ENCODE data around the gene CCDC73. TPM values are rescaled to one million over a fixed set of nuclear protein-coding genes. Genes with fewer than 3 reads are reported as not detected.

Gene CCDC73
- total RNA-seq, 6 experiments from 2014 or later: 0.18 to 0.44 (median 0.26) TPM

GRCh38 chr11:32581556-32581955, 212.9 kb downstream of the CCDC73 start:
- TF ChIP-seq POLR2A (IDR thresholded peaks at IDR 0.05): no peak
- TF ChIP-seq, protein P1, sequence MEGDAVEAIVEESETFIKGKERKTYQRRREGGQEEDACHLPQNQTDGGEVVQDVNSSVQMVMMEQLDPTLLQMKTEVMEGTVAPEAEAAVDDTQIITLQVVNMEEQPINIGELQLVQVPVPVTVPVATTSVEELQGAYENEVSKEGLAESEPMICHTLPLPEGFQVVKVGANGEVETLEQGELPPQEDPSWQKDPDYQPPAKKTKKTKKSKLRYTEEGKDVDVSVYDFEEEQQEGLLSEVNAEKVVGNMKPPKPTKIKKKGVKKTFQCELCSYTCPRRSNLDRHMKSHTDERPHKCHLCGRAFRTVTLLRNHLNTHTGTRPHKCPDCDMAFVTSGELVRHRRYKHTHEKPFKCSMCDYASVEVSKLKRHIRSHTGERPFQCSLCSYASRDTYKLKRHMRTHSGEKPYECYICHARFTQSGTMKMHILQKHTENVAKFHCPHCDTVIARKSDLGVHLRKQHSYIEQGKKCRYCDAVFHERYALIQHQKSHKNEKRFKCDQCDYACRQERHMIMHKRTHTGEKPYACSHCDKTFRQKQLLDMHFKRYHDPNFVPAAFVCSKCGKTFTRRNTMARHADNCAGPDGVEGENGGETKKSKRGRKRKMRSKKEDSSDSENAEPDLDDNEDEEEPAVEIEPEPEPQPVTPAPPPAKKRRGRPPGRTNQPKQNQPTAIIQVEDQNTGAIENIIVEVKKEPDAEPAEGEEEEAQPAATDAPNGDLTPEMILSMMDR (IDR thresholded peaks at IDR 0.05): no peak
- Histone ChIP-seq H3K27me3 (no peaks in the 10 kb centered on the region), H3K9me3 (no peaks in the 10 kb centered on the region), H3K36me3 (no peaks in the 10 kb centered on the region), H3K27ac (no peak overlapping the region), H3K4me3 (no peak overlapping the region), H3K4me1 (peaks cover 0 to 9% (median 0%) of the 10 kb centered on the region in 4 donors)
- ATAC-seq: no peak
- DNase-seq: no peak
- 72% methylated on average over 2 of the region's 3 CpGs for WGBS (ENCODE audit: insufficient coverage, low coverage, low lambda C conversion rate, missing lambda C conversion rate)
- intact Hi-C loops (cut with DNase I): no loop called here

DNA sequence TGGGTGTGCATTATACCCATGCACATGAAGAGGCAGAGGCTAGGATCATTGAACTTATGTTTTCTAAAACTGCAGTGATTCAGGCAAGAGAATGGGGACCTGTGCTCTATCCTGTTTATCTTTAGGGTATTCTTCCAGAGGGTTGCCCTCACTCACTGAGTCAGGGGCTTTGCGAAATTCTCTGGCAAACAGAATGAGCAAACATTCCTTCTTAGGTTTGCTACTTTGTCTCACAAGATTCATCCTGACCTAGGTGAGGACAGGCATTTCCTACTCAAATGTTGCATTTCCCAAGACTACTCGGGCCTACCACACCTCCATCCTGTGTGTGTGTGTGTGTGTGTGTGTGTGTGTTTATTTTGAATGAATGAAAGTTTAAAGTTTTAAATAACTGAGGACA, 213.5 kb downstream of the CCDC73 start:
- H3K36me3 ChIP-seq: no peaks in the 10 kb centered on the region
- DNase-seq (no peak), ATAC-seq (no peak)
- no peak overlapping the region for H3K27ac ChIP-seq
- intact Hi-C loops (cut with DNase I): no loop called here
- 42% methylated on average over 2 of the region's 2 CpGs for WGBS (ENCODE audit: insufficient coverage, low coverage, low lambda C conversion rate, missing lambda C conversion rate)
- no peak overlapping the region for H3K4me3 ChIP-seq
- no peak for TF ChIP-seq POLR2A (IDR thresholded peaks at IDR 0.05)
- TF ChIP-seq, protein P1 (IDR thresholded peaks at IDR 0.05): no peak
- H3K9me3 ChIP-seq: no peaks in the 10 kb centered on the region
- H3K27me3 ChIP-seq: no peaks in the 10 kb centered on the region
- peaks cover 0 to 6% (median 0%) of the 10 kb centered on the region in 4 donors for H3K4me1 ChIP-seq

DNA sequence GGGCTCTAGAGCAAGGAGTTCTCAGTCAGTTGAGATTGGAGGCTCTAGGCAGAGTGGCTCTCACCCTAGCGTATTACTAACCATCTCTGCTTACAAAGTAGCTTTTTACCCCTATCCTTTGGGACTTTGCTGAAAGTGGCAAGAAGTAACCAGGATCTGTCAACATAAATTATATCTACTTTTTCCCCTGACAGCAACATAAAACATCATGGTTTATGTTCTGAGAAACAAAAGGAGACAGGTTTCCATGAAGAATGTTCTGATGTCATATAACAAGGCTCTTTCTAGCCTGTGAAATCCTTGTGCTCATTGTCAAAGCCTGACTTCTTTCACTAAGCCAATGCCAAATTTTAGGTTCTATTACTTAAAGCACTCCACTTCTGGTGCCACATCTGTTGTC, 218.0 kb downstream of the CCDC73 start:
- no peak for DNase-seq
- H3K4me1 ChIP-seq: no peaks in the 10 kb centered on the region
- intact Hi-C loops (cut with DNase I): no loop called here
- H3K27me3 ChIP-seq: no peaks in the 10 kb centered on the region
- ATAC-seq: no peak
- no peak overlapping the region for H3K27ac ChIP-seq
- WGBS (ENCODE audit: insufficient coverage, low coverage, low lambda C conversion rate, missing lambda C conversion rate): no CpG with 5 or more reads among the region's 1 CpG
- H3K36me3 ChIP-seq: no peaks in the 10 kb centered on the region
- H3K4me3 ChIP-seq: no peak overlapping the region
- TF ChIP-seq, protein P1 (IDR thresholded peaks at IDR 0.05): no peak
- TF ChIP-seq POLR2A (IDR thresholded peaks at IDR 0.05): no peak
- no peaks in the 10 kb centered on the region for H3K9me3 ChIP-seq

DNA sequence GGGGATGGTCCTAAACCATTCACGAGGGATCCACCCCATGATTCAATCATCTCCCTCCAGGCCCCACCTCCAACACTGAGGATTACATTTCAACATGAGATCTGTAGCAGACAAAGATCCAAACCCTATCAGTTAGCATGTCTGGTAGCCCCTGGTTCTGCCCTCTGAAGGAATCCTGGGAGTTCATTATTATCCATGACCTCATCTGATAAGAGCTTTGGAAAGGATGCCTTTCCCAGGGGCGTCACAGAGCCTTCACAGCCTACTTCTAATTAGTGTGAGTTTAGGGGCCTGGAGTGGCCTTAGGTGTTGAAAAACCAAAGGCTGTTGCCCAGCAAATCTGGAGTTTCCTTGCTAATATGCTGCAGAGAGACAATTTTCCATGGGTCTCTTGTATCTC, 219.4 kb downstream of the CCDC73 start:
- DNase-seq (no peak), ATAC-seq (no peak)
- 39% methylated on average over 2 of the region's 2 CpGs for WGBS (ENCODE audit: insufficient coverage, low coverage, low lambda C conversion rate, missing lambda C conversion rate)
- H3K27me3 ChIP-seq: no peaks in the 10 kb centered on the region
- no peak overlapping the region for H3K27ac ChIP-seq
- no peaks in the 10 kb centered on the region for H3K9me3 ChIP-seq
- TF ChIP-seq, protein P1 (IDR thresholded peaks at IDR 0.05): no peak
- TF ChIP-seq POLR2A (IDR thresholded peaks at IDR 0.05): no peak
- H3K36me3 ChIP-seq: no peaks in the 10 kb centered on the region
- intact Hi-C loops (cut with DNase I): no loop called here
- no peaks in the 10 kb centered on the region for H3K4me1 ChIP-seq
- no peak overlapping the region for H3K4me3 ChIP-seq

- no peak for ATAC-seq
- no peaks in the 10 kb centered on the region for H3K9me3 ChIP-seq
- H3K36me3 ChIP-seq: no peaks in the 10 kb centered on the region
- H3K4me3 ChIP-seq: no peak overlapping the region
- no peak for TF ChIP-seq POLR2A (IDR thresholded peaks at IDR 0.05)
- TF ChIP-seq, protein P1 (IDR thresholded peaks at IDR 0.05): no peak
- intact Hi-C loops (cut with DNase I): no loop called here
- 78% methylated on average over 4 of the region's 4 CpGs for WGBS (ENCODE audit: insufficient coverage, low coverage, low lambda C conversion rate, missing lambda C conversion rate)
- H3K4me1 ChIP-seq: no peaks in the 10 kb centered on the region
- no peak overlapping the region for H3K27ac ChIP-seq
- H3K27me3 ChIP-seq: no peaks in the 10 kb centered on the region
- no peak for DNase-seq
Observed at GRCh38 chr11:32574421-32574820, 220.0 kb downstream of the CCDC73 start.

All from right lobe of liver (tissue), 6 donors.